AG04450 (cell line): Measurements from ENCODE around the gene DBNDD2. TPM values are rescaled to one million over a fixed set of nuclear protein-coding genes. Genes with fewer than 3 reads are reported as not detected.
A peak's percentile ranks its signal among the peaks of the same experiment; 100 is the strongest.

ENCODE experiments used
- CTCF ChIA-PET: fragments of 300-600, 350-600 bp; formaldehyde crosslinking; extraction: SDS; loops from one replicate; lab custom pipeline; 2022; ENCODE audit warnings: antibody characterized with exemption, inconsistent platforms; lab: Charles Lee
- POLR2A ChIA-PET: fragments of 350-600 bp; formaldehyde crosslinking; extraction: SDS; loops from one replicate; lab custom pipeline; 2021; ENCODE audit warnings: antibody characterized with exemption, inconsistent platforms; lab: Yijun Ruan, JAX
- DNase-seq: peaks from one replicate; pipeline ENCODE4 v3.0.0-alpha.2; 2011; ENCODE audit warnings: low read depth, low spot score
- H3K27ac ChIP-seq: one replicate; pipeline ENCODE4 v1.5.1; 2012; ENCODE audit warnings: low read depth, low read length, control low read depth
- H3K27me3 ChIP-seq: one replicate; pipeline ENCODE4 v1.6.0; 2012; ENCODE audit warnings: low read length; ENCODE audit not compliant: control insufficient read depth, insufficient read depth
- H3K4me3 ChIP-seq: 2 replicates; pipeline ENCODE4 v1.5.1; 2011; ENCODE audit warnings: mild to moderate bottlenecking, low read depth, low read length, control low read depth
- H3K9me3 ChIP-seq: 2 replicates; pipeline ENCODE4 v1.5.1; 2012; ENCODE audit warnings: low read length; ENCODE audit not compliant: control insufficient read depth, insufficient read depth
- polyA plus RNA-seq: library from polyadenylated mRNA; depleted of rRNA; stranded (reverse); fragments of >200 nt; gene quantifications from 2 replicates; pipeline ENCODE4 v1.2.3, GENCODE V29; 2011
- TF ChIP-seq, protein P1 (sequence below): IDR thresholded peaks from 2 replicates; pipeline ENCODE4 v1.5.1; 2011; ENCODE audit warnings: low read depth, low read length, control low read depth, inconsistent platforms

DBNDD2 gene
- polyA plus RNA-seq, 1 experiment: 13.8 TPM

DNA sequence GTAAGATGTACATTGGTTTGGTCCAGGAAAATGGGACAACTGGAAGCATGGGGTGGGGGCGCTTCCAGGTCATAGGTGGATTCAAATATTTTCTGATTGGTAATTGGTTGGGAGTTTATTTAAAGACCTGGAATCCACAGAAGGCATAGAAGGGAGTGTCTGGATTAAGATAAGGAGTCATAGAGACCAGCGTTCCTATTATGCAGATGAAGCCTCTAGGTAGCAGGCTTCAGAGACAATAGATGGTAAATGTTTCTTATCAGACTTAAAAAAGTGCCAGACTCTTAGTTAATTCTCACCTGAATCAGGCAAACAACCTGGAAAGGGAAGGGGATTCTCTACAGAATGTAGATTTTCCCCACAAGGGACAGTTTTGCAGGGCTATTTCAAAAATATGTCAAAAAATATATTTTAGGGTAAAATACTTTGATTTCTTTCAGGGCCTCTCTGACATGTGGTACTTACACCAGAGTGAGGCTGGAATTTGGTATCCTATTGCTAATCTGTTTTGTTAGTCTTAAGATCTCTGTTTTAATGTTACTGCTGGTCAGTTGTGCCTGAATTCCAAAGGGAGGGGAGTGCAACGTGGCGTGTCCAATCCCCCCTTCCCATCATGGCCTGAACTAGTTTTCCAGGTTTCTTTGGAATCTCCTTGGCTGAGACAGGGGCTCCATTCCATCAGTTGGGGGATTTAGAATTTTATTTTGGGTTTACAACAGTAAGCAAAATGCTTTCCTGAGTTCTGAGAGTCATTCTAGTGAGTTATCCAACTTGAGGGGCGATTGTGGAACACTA lies 33.0 kb downstream of the DBNDD2 start:
- Histone ChIP-seq H3K4me3 (no peak overlapping the region), H3K9me3 (no peaks in the 10 kb centered on the region), H3K27ac (no peak overlapping the region), H3K27me3 (peaks cover 22% of the 10 kb centered on the region)
- POLR2A ChIA-PET: no interaction called here
- DNase-seq: no peak
- CTCF ChIA-PET: interaction anchor here (1.0 to 10.1 kb wide), 4 partner anchors 9 to 123 kb away, joined by 4 to 194 read pairs (median 98); partner anchors contain the start of gene SYS1
- TF ChIP-seq, protein P1, sequence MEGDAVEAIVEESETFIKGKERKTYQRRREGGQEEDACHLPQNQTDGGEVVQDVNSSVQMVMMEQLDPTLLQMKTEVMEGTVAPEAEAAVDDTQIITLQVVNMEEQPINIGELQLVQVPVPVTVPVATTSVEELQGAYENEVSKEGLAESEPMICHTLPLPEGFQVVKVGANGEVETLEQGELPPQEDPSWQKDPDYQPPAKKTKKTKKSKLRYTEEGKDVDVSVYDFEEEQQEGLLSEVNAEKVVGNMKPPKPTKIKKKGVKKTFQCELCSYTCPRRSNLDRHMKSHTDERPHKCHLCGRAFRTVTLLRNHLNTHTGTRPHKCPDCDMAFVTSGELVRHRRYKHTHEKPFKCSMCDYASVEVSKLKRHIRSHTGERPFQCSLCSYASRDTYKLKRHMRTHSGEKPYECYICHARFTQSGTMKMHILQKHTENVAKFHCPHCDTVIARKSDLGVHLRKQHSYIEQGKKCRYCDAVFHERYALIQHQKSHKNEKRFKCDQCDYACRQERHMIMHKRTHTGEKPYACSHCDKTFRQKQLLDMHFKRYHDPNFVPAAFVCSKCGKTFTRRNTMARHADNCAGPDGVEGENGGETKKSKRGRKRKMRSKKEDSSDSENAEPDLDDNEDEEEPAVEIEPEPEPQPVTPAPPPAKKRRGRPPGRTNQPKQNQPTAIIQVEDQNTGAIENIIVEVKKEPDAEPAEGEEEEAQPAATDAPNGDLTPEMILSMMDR: no peak

DNA sequence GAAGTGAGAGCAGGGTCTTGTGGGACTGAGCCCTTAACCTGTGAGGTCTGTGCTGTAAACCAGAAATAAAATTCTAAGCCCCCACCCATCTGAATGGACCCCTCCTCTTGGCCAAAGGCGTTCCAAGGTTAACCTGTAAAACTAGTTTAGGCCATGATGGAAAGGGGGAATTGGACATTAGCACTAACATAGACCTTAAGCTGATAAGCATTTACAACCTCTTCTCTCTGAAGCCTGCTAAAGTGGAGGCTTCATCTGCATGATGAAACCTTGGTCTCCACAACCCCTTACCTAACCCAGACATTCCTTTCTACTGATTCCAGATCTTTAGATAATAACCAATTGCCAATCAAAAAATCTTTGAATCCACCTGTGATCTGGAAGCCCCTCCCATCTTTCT lies 33.7 kb downstream of the DBNDD2 start:
- TF ChIP-seq, protein P1: no peak
- no peak overlapping the region for H3K27ac ChIP-seq
- CTCF ChIA-PET: interaction anchor here (1.0 kb wide), 1 partner anchor 8 kb away, joined by 4 read pairs; no protein-coding TSS in a partner anchor
- H3K27me3 ChIP-seq: peaks cover 24% of the 10 kb centered on the region
- POLR2A ChIA-PET: no interaction called here
- DNase-seq: no peak
- no peak overlapping the region for H3K4me3 ChIP-seq
- H3K9me3 ChIP-seq: no peaks in the 10 kb centered on the region

DNA sequence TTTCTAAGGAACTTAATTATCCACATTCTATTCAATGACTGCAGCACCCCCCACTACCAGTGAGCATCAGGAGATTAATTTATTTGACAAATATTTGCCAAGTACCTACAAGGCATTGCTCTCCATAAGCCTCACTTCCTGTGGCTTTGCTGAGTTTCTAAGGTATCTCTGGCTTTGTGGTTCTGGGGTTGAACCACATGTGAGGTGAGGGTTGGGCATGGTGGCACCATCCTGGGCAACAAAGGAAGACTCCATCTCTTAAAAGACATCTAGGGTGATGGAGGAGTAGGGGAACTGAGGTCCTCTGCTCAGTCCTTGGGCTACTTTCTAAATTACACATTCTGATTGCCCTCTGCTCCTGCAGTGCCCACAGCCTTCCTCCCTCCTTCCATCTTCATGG lies 36.0 kb downstream of the DBNDD2 start:
- no peaks in the 10 kb centered on the region for H3K9me3 ChIP-seq
- H3K27me3 ChIP-seq: peaks cover 29% of the 10 kb centered on the region
- no peak for DNase-seq
- no peak overlapping the region for H3K27ac ChIP-seq
- POLR2A ChIA-PET: no interaction called here
- TF ChIP-seq, protein P1: no peak
- CTCF ChIA-PET: interaction anchor here (2.1 kb wide), 1 partner anchor 327 kb away, joined by 8 read pairs; no protein-coding TSS in a partner anchor
- H3K4me3 ChIP-seq: no peak overlapping the region

DNA sequence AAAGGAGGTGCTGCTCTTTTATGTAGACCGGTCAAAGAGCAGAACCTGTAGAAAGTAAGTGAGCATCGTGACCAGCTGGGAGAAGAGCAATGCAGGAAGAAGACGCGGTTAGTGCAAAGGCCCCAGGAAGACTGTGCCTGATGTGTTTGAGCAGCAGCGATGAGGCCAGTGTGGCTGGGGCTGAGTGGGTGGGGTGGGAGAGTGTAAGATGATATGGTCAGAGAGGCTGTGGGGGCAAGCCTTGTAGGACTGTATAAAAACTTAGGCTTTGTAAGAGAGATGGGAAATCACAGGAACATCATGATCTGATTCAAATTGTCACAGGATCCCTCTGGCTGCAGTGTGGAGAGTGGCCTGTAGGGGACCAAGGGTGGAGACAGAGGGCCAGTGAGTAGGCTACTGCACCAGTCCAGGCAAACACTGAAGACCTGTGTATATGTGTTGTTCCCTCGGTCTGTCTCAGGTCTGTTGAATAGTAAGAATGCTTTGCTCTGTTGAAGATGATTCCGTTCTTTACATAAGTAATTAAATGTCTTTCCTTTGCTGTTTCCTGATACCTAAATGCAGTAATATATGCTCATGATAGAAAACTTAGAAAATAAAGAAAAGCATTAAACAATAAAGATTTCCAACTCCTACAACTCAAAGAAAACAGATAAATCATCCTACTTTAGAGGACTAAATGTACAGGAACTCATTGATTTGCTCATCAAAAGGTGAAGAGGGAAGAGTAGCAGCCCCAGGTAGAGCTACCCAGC lies 37.9 kb downstream of the DBNDD2 start:
- CTCF ChIA-PET: interaction anchor here (0.6 to 2.8 kb wide), 5 partner anchors 9 to 325 kb away, joined by 3 to 25 read pairs (median 3); no protein-coding TSS in a partner anchor
- Histone ChIP-seq H3K27me3 (peaks cover 23% of the 10 kb centered on the region), H3K27ac (no peak overlapping the region), H3K4me3 (no peak overlapping the region), H3K9me3 (no peaks in the 10 kb centered on the region)
- TF ChIP-seq, protein P1: peak; percentile 62
- DNase-seq: no peak
- POLR2A ChIA-PET: no interaction called here

DNA sequence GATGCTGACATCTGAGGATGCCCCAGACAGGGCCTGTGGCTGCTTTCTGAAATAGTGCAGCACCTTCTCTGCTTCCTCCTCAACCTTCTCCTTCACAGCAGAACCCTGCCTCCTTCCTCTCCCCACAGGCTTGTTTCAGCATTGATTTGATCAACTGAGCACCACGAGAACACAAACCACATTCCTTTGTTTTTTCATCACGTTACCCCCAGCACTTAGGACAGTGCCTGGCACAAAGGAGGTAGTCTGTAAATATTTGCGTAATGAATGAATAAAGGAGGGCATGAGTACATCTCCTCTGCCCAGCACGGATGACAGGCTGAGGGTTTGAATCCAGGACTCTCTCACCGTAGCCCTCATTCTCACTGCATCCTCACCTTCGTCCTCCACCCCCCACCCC lies 40.2 kb downstream of the DBNDD2 start:
- no peak overlapping the region for H3K4me3 ChIP-seq
- CTCF ChIA-PET: interaction anchor here (0.7 to 3.5 kb wide), 4 partner anchors 56 to 130 kb away, joined by 3 to 37 read pairs (median 11); partner anchors contain the start of gene SYS1
- H3K27ac ChIP-seq: no peak overlapping the region
- TF ChIP-seq, protein P1: no peak
- H3K27me3 ChIP-seq: peaks cover 21% of the 10 kb centered on the region
- H3K9me3 ChIP-seq: no peaks in the 10 kb centered on the region
- DNase-seq: no peak
- POLR2A ChIA-PET: no interaction called here
